ENCODE results near the gene PCDH18.
"Not testable (repeated sequence)": the region's sequence is repeated elsewhere in the genome, so short reads cannot be mapped to it uniquely, and the experiment has no call there.

DNA sequence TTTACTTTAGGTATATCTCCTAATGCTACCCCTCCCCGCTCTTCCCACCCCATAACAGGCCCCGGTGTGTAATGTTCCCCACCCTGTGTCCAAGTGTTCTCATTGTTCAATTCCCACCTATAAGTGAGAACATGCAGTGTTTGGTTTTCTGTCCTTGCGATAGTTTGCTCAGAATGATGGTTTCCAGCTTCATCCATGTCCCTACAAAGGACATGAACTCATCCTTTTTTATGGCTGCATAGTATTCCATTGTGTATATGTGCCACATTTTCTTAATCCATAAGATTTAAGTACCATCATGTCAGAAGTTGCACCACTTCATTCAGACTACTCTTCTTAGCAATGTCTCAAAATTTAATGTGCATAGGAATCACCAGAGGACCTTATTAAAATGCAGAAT is 5.5 kb upstream of the PCDH18 start:
- TF ChIP-seq, protein P1, sequence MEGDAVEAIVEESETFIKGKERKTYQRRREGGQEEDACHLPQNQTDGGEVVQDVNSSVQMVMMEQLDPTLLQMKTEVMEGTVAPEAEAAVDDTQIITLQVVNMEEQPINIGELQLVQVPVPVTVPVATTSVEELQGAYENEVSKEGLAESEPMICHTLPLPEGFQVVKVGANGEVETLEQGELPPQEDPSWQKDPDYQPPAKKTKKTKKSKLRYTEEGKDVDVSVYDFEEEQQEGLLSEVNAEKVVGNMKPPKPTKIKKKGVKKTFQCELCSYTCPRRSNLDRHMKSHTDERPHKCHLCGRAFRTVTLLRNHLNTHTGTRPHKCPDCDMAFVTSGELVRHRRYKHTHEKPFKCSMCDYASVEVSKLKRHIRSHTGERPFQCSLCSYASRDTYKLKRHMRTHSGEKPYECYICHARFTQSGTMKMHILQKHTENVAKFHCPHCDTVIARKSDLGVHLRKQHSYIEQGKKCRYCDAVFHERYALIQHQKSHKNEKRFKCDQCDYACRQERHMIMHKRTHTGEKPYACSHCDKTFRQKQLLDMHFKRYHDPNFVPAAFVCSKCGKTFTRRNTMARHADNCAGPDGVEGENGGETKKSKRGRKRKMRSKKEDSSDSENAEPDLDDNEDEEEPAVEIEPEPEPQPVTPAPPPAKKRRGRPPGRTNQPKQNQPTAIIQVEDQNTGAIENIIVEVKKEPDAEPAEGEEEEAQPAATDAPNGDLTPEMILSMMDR (conservative IDR thresholded peaks at IDR 0.05; ENCODE audit: low read depth in 2 of 2), result not testable (repeated sequence)
- not testable (repeated sequence) for TF ChIP-seq EZH2 (IDR thresholded peaks at IDR 0.05; ENCODE audit: low read depth, unreplicated experiment); EZH2phosphoT487 (IDR thresholded peaks at IDR 0.05; ENCODE audit: unreplicated experiment); CREB1 (CRISPR knock-in tag; IDR thresholded peaks at IDR 0.05; ENCODE audit: low read depth); REST (IDR thresholded peaks at IDR 0.05; ENCODE audit: unreplicated experiment); JUNB (IDR thresholded peaks at IDR 0.05; ENCODE audit: unreplicated experiment); POLR2AphosphoS5 (IDR thresholded peaks at IDR 0.05; ENCODE audit: low read depth)
- TF ChIP-seq, protein P2, sequence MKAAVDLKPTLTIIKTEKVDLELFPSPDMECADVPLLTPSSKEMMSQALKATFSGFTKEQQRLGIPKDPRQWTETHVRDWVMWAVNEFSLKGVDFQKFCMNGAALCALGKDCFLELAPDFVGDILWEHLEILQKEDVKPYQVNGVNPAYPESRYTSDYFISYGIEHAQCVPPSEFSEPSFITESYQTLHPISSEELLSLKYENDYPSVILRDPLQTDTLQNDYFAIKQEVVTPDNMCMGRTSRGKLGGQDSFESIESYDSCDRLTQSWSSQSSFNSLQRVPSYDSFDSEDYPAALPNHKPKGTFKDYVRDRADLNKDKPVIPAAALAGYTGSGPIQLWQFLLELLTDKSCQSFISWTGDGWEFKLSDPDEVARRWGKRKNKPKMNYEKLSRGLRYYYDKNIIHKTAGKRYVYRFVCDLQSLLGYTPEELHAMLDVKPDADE (IDR thresholded peaks at IDR 0.05), result not testable (repeated sequence)
